Lower lobe of right lung (tissue), 2 donors: ENCODE results near the gene ATRAID. TPM values are rescaled to one million over a fixed set of nuclear protein-coding genes. Genes with fewer than 3 reads are reported as not detected.
A peak's percentile ranks its signal among the peaks of the same experiment; 100 is the strongest.

Experiments
- ATAC-seq, 2 donors: fragments of 200-7000 bp; cut with Tn5 transposase; one replicate each; pipeline ENCODE4 v1.9.1; 2020 to 2022; ENCODE audit warnings: mild to moderate bottlenecking in 2 of 2, moderate library complexity in 2 of 2
- DNase-seq: peaks from one replicate; pipeline ENCODE4 v3.0.0-alpha.2; 2020
- H3K27ac ChIP-seq: fragments of 200-600 bp; one replicate; pipeline ENCODE4 v1.8.0; 2022
- H3K27me3 ChIP-seq: fragments of 200-600 bp; one replicate; pipeline ENCODE4 v1.8.0; 2022; ENCODE audit warnings: low read depth
- H3K36me3 ChIP-seq: fragments of 200-600 bp; one replicate; pipeline ENCODE4 v1.8.0; 2022; ENCODE audit warnings: mild to moderate bottlenecking
- H3K4me1 ChIP-seq: fragments of 200-600 bp; one replicate; pipeline ENCODE4 v1.8.0; 2022
- H3K4me3 ChIP-seq: fragments of 200-600 bp; one replicate; pipeline ENCODE4 v1.8.0; 2022; ENCODE audit warnings: mild to moderate bottlenecking
- H3K9me3 ChIP-seq: fragments of 200-600 bp; one replicate; pipeline ENCODE4 v1.8.0; 2022
- CTCF ChIP-seq: fragments of 200-600 bp; IDR thresholded peaks from one replicate; pipeline ENCODE4 v1.8.0; 2022; ENCODE audit warnings: antibody characterized with exemption, mild to moderate bottlenecking
- intact Hi-C: fragments of 100-400 bp; cut with DNase I; formaldehyde crosslinking; loops from one replicate; pipeline ENCODE4 v1.11.0; 2022
- long read RNA-seq: library from polyadenylated mRNA; unstranded; transcript quantifications from one replicate; pipeline ENCODE4 v2.0.0, GENCODE V29; 2021
- total RNA-seq: library from RNA; stranded (reverse); fragmentation: NEBNext Ultra II Directional; extraction: Animal tissue kit (Norgen Biotek cat#: 25700); gene quantifications from one replicate; pipeline ENCODE4 v1.2.1, GENCODE V29; 2021
- donor health status: DM: no; HTN: yes; CAD: no; lungs with severe emphysema.

ATRAID gene
- total RNA-seq: 102 TPM
- long read RNA-seq, transcript ATRAID-202 (7 exons, 1,059 nt): minor isoform, 30 of 125 reads
- long read RNA-seq, transcript ATRAID-201 (7 exons, 1,240 nt): major isoform, 82 of 125 reads
- long read RNA-seq, partial matches to known transcripts: 9 of 125 reads
- long read RNA-seq, other reads (novel, unspliced or antisense): 4 of 125 reads

- Histone ChIP-seq H3K27ac (peak within 1 kb of the TSS; percentile 100), H3K9me3 (no peaks in the 10 kb centered on the region), H3K36me3 (peaks cover 39% of the 10 kb centered on the region), H3K4me3 (peak within 1 kb of the TSS; percentile 87), H3K4me1 (peaks cover 23% of the 10 kb centered on the region), H3K27me3 (no peaks in the 10 kb centered on the region)
- intact Hi-C loops: no loop called here
- ATAC-seq (peak; percentile 98 to 99), DNase-seq (peak; percentile 93)
- no peak for TF ChIP-seq CTCF
Measured at GRCh38 chr2:27211943-27212625, at the start of gene ATRAID, which contains the start of gene SLC5A6. TSS of gene ATRAID (plus strand) at chr2:27212041. CDS start at chr2:27212369, 328 bp downstream. TSS of gene SLC5A6 (minus strand) at chr2:27212268. CDS start at chr2:27207650, 4,618 bp downstream.

- Histone ChIP-seq H3K4me3 (no peak overlapping the region), H3K36me3 (no peaks in the 10 kb centered on the region), H3K9me3 (no peaks in the 10 kb centered on the region), H3K4me1 (no peaks in the 10 kb centered on the region), H3K27me3 (no peaks in the 10 kb centered on the region), H3K27ac (no peak overlapping the region)
- ATAC-seq (no peak), DNase-seq (no peak)
- TF ChIP-seq CTCF: no peak
- intact Hi-C loops: no loop called here
Measured at GRCh38 chr2:27162151-27163121, 49.4 kb upstream of the ATRAID start.

- DNase-seq (no peak), ATAC-seq (no peak)
- no peak for TF ChIP-seq CTCF
- H3K4me3 ChIP-seq: no peak overlapping the region
- H3K27me3 ChIP-seq: no peaks in the 10 kb centered on the region
- no peaks in the 10 kb centered on the region for H3K36me3 ChIP-seq
- no peaks in the 10 kb centered on the region for H3K4me1 ChIP-seq
- no peaks in the 10 kb centered on the region for H3K9me3 ChIP-seq
- intact Hi-C loops: no loop called here
- no peak overlapping the region for H3K27ac ChIP-seq
Measured at GRCh38 chr2:27164960-27165763, 46.7 kb upstream of the ATRAID start.

- Histone ChIP-seq H3K9me3 (no peaks in the 10 kb centered on the region), H3K27ac (no peak overlapping the region), H3K36me3 (no peaks in the 10 kb centered on the region), H3K4me3 (no peak overlapping the region), H3K4me1 (no peaks in the 10 kb centered on the region), H3K27me3 (no peaks in the 10 kb centered on the region)
- ATAC-seq: no peak
- intact Hi-C loops: no loop called here
- no peak for DNase-seq
- TF ChIP-seq CTCF: no peak
Measured at GRCh38 chr2:27170581-27171337, 41.1 kb upstream of the ATRAID start.
